ENCODE data around the gene SCEL.

The SCEL gene

GRCh38 chr13:77687799-77688198 lies 152.3 kb downstream of the SCEL start:
- DNase-seq: no peak

GRCh38 chr13:77691871-77692270 lies 156.4 kb downstream of the SCEL start:
- no peak for DNase-seq

- DNase-seq: no peak
Observed at GRCh38 chr13:77692746-77693448, 157.4 kb downstream of the SCEL start.

GRCh38 chr13:77693449-77693940 lies 158.0 kb downstream of the SCEL start:
- no peak for DNase-seq
